GM23248 (cell line): ENCODE measurements around the gene MYO1H. TPM values are rescaled to one million over a fixed set of nuclear protein-coding genes. Genes with fewer than 3 reads are reported as not detected.
A peak's percentile ranks its signal among the peaks of the same experiment; 100 is the strongest.

Experiments used
- DNase-seq: peaks from one replicate; pipeline ENCODE4 v3.0.0-alpha.2; 2015
- H2AFZ ChIP-seq: fragments of 200-600 bp; sonication (generic); 2 replicates; pipeline ENCODE4 v1.6.1; 2016; ENCODE audit warnings: antibody characterized with exemption
- H3F3A ChIP-seq: fragments of 200-600 bp; sonication (generic); 2 replicates; pipeline ENCODE4 v1.6.1; 2016; ENCODE audit warnings: mild to moderate bottlenecking, antibody characterized with exemption, mixed run types; ENCODE audit not compliant: insufficient read depth
- H3K27ac ChIP-seq: fragments of 200-600 bp; sonication (generic); 2 replicates; pipeline ENCODE4 v1.5.1; 2016; ENCODE audit warnings: mild to moderate bottlenecking
- H3K27me3 ChIP-seq: fragments of 200-600 bp; sonication (generic); replicated peaks from 2 replicates; pipeline ENCODE4 v1.6.1; 2016; ENCODE audit warnings: mild to moderate bottlenecking; ENCODE audit not compliant: insufficient read depth
- H3K36me3 ChIP-seq: fragments of 200-600 bp; sonication (generic); 2 replicates; pipeline ENCODE4 v1.6.1; 2016; ENCODE audit warnings: low read depth, mild to moderate bottlenecking
- H3K4me1 ChIP-seq: fragments of 200-600 bp; sonication (generic); 2 replicates; pipeline ENCODE4 v1.6.1; 2016; ENCODE audit warnings: mild to moderate bottlenecking; ENCODE audit not compliant: insufficient read depth
- H3K4me2 ChIP-seq: fragments of 200-600 bp; sonication (generic); one replicate; pipeline ENCODE4 v1.6.1; 2016; ENCODE audit warnings: mild to moderate bottlenecking; ENCODE audit not compliant: unreplicated experiment
- H3K4me3 ChIP-seq: fragments of 200-600 bp; sonication (generic); 2 replicates; pipeline ENCODE4 v1.5.1; 2016; ENCODE audit warnings: mild to moderate bottlenecking
- H3K79me2 ChIP-seq: fragments of 200-600 bp; sonication (generic); 2 replicates; pipeline ENCODE4 v1.6.1; 2016; ENCODE audit warnings: mild to moderate bottlenecking; ENCODE audit not compliant: insufficient read depth
- H3K9ac ChIP-seq: fragments of 200-600 bp; sonication (generic); 2 replicates; pipeline ENCODE4 v1.6.1; 2016; ENCODE audit warnings: mild to moderate bottlenecking
- H3K9me2 ChIP-seq: fragments of 200-600 bp; sonication (generic); 2 replicates; pipeline ENCODE4 v1.6.1; 2016; ENCODE audit warnings: mixed run types, mild to moderate bottlenecking, moderate library complexity; ENCODE audit not compliant: insufficient read depth
- H3K9me3 ChIP-seq: fragments of 200-600 bp; sonication (generic); one replicate; pipeline ENCODE4 v1.6.1; 2017; ENCODE audit warnings: low read depth
- H4K20me1 ChIP-seq: fragments of 200-600 bp; sonication (generic); 2 replicates; pipeline ENCODE4 v1.6.0; 2016; ENCODE audit not compliant: insufficient read depth
- EZH2 ChIP-seq: fragments of 200-600 bp; sonication (generic); IDR thresholded peaks from 2 replicates; pipeline ENCODE4 v1.6.1; 2018; ENCODE audit warnings: antibody characterized with exemption, mild to moderate bottlenecking; ENCODE audit not compliant: insufficient read depth, poor library complexity, severe bottlenecking
- EZH2phosphoT487 ChIP-seq: fragments of 200-600 bp; sonication (generic); IDR thresholded peaks from 2 replicates; pipeline ENCODE4 v1.6.1; 2018; ENCODE audit warnings: antibody characterized with exemption, moderate library complexity, mild to moderate bottlenecking, low read depth; ENCODE audit not compliant: insufficient read depth
- WGBS, 2 experiments: methylation state at CpG; one replicate each; pipeline ENCODE4 v1.1.6; 2015 to 2017; ENCODE audit warnings: low lambda C conversion rate in 2 of 2, low coverage in 1 of 2; ENCODE audit errors: missing lambda C conversion rate in 2 of 2; 5-methylcytosine and 5-hydroxymethylcytosine counted together
- in situ Hi-C: fragments of 300-500 bp; cut with MboI; formaldehyde crosslinking; loops from 2 replicates; pipeline ENCODE4 v1.15.0; 2020
- polyA plus RNA-seq: library from polyadenylated mRNA; unstranded; fragments of >200 nt; fragmentation: Nextera tagmentation; extraction: Ambion mirVana; gene quantifications from 2 replicates; pipeline ENCODE4 v1.2.1, GENCODE V29; 2016
- total RNA-seq: library from RNA; depleted of rRNA; stranded (reverse); fragments of >200 nt; shearing (Covaris generic); gene quantifications from 2 replicates; pipeline ENCODE4 v1.2.3, GENCODE V29; 2014

Gene MYO1H
- total and polyA plus RNA-seq, 2 experiments from 2014 or later, result not detected

DNA sequence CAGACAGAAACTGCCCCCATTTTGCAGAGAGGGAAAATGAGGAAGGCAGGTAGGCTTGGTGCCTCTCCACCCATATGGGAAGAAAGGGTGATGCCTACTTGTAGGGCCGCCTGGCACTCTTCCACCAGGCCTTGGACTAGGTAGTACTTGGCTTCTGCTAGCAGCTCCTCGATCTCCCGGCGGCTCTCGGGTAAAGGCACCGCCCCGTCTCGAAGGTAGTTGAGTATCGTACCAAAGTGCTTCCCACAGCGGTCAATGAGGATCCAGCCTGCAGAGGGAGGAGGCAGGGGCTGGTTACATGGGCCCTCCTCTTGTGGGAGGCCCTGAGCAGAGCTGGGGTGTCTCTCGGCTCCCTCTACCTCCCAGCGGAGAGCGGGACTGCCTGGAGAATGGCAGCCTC, 112.8 kb downstream of the MYO1H start:
- TF ChIP-seq EZH2phosphoT487, result no peak
- no peak for TF ChIP-seq EZH2
- 89 to 93% methylated on average over 12 to 13 of the region's 13 CpGs for WGBS, 2 experiments
- Histone ChIP-seq H3K79me2 (peaks cover 85% of the 10 kb centered on the region), H3F3A (peaks cover 91% of the 10 kb centered on the region), H3K9me3 (no peaks in the 10 kb centered on the region), H3K27me3 (no peaks in the 10 kb centered on the region), H3K36me3 (peaks cover 39% of the 10 kb centered on the region), H3K9me2 (no peaks in the 10 kb centered on the region), H4K20me1 (no peaks in the 10 kb centered on the region), H3K4me3 (no peak overlapping the region), H3K4me1 (peaks cover 83% of the 10 kb centered on the region), H2AFZ (no peak overlapping the region), H3K27ac (peak overlapping the region; percentile 99), H3K9ac (peak overlapping the region; percentile 89; the same call in 1 of the 2 replicates), H3K4me2 (no peak overlapping the region)
- in situ Hi-C loops, result no loop called here
- no peak for DNase-seq

DNA sequence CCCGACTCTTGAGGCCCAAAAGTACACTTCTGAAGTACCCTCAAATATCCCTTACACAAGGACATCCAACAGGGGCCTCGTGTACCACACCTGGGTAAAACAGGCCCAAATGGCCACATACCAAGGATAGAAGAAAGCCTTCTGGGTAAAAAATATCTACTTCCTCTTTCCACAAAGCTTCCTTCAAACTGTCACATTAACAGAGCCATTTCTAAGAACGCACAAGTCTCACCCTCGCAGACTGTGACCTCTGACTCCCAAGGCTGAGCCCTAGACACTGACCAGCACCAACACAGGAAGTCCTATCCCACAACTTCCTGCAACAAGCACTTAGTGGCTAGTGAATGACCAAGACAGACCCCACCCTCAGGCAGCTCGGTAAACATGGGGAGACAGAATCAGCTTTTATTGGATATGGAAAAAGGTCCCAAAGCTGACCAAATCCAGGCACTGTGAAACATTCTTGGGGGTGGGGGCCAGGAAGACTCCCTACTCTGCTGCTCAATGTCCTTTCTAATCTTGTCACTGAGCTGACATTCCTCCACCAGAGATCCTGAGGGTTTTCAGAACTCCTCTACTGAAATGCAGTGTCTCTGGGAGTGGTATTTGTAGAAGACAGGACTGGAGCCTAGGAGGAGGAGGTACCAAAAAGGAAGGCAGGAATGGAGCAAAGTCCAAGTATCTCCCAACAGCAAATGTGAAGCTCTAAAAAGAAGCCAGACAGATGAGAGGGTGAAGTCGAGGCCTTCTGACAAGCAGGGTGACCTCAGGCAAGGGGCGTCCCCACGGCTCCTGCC, 113.5 kb downstream of the MYO1H start:
- no peaks in the 10 kb centered on the region for H3K9me3 ChIP-seq
- H4K20me1 ChIP-seq, result no peaks in the 10 kb centered on the region
- H3K9ac ChIP-seq, result peak overlapping the region; percentile 89
- in situ Hi-C loops, result no loop called here
- H3K4me3 ChIP-seq, result 0 out of 2 replicates have a peak overlapping the region, but pooled peaks have one; percentile 8
- DNase-seq, result peak; percentile 42
- WGBS, 2 experiments, result 55 to 56% methylated on average over 8 of the region's 8 CpGs
- no peak for TF ChIP-seq EZH2
- no peak for TF ChIP-seq EZH2phosphoT487
- peaks cover 85% of the 10 kb centered on the region for H3K79me2 ChIP-seq
- H3K4me2 ChIP-seq, result peak overlapping the region; percentile 77
- no peaks in the 10 kb centered on the region for H3K27me3 ChIP-seq
- H3F3A ChIP-seq, result peaks cover 87% of the 10 kb centered on the region
- H3K4me1 ChIP-seq, result peaks cover 78% of the 10 kb centered on the region
- H3K36me3 ChIP-seq, result peaks cover 32% of the 10 kb centered on the region
- H3K9me2 ChIP-seq, result no peaks in the 10 kb centered on the region
- H3K27ac ChIP-seq, result peak overlapping the region; percentile 99
- H2AFZ ChIP-seq, result no peak overlapping the region

GRCh38 chr12:109461846-109462756, 114.4 kb downstream of the MYO1H start:
- H3K36me3 ChIP-seq, result peaks cover 23% of the 10 kb centered on the region
- no peaks in the 10 kb centered on the region for H4K20me1 ChIP-seq
- peak; percentile 98 for DNase-seq
- peak overlapping the region; percentile 99 for H3K27ac ChIP-seq
- 32% methylated on average over 13 of the region's 13 CpGs for WGBS, 2 experiments
- peak overlapping the region; percentile 61 for H3K4me3 ChIP-seq
- TF ChIP-seq EZH2phosphoT487, result no peak
- TF ChIP-seq EZH2, result no peak
- peaks cover 79% of the 10 kb centered on the region for H3F3A ChIP-seq
- H3K4me1 ChIP-seq, result peaks cover 76% of the 10 kb centered on the region
- H3K9ac ChIP-seq, result peak overlapping the region; percentile 89
- H3K4me2 ChIP-seq, result peak overlapping the region; percentile 77
- no peak overlapping the region for H2AFZ ChIP-seq
- H3K27me3 ChIP-seq, result no peaks in the 10 kb centered on the region
- in situ Hi-C loops, result no loop called here
- peaks cover 85% of the 10 kb centered on the region for H3K79me2 ChIP-seq
- no peaks in the 10 kb centered on the region for H3K9me3 ChIP-seq
- H3K9me2 ChIP-seq, result no peaks in the 10 kb centered on the region

- in situ Hi-C loops, result no loop called here
- peaks cover 74% of the 10 kb centered on the region for H3K4me1 ChIP-seq
Observed at GRCh38 chr12:109462868-109463692, 115.4 kb downstream of the MYO1H start.

More at GRCh38 chr12:109462868-109463692, 115.4 kb downstream of the MYO1H start:
- 1 to 2% methylated on average over 14 of the region's 14 CpGs for WGBS, 2 experiments
- H3K27ac ChIP-seq, result peak overlapping the region; percentile 99
- H3K36me3 ChIP-seq, result peaks cover 23% of the 10 kb centered on the region; the same call in 1 of the 2 replicates
- no peaks in the 10 kb centered on the region for H3K9me2 ChIP-seq
- no peaks in the 10 kb centered on the region for H3K9me3 ChIP-seq
- H3K79me2 ChIP-seq, result peaks cover 85% of the 10 kb centered on the region
- DNase-seq, result peak; percentile 96
- no peak overlapping the region for H2AFZ ChIP-seq
- H3K4me3 ChIP-seq, result peak overlapping the region; percentile 61
- no peaks in the 10 kb centered on the region for H3K27me3 ChIP-seq
- peaks cover 75% of the 10 kb centered on the region for H3F3A ChIP-seq
- H4K20me1 ChIP-seq, result no peaks in the 10 kb centered on the region
- no peak for TF ChIP-seq EZH2
- no peak for TF ChIP-seq EZH2phosphoT487
- H3K4me2 ChIP-seq, result peak overlapping the region; percentile 77
- H3K9ac ChIP-seq, result peak overlapping the region; percentile 89
